GM21381 (cell line): ENCODE results near the gene SLC22A2.
"Not testable (repeated sequence)": the region's sequence is repeated elsewhere in the genome, so short reads cannot be mapped to it uniquely, and the experiment has no call there.

ENCODE experiments used
- ATAC-seq: cut with Tn5 transposase; IDR thresholded peaks from one replicate; pipeline ENCODE4 v1.9.1; 2021; ENCODE audit warnings: mild to moderate bottlenecking, moderate library complexity; ENCODE audit not compliant: unreplicated experiment

The SLC22A2 gene

GRCh38 chr6:160258346-160259142, at the start of gene SLC22A2:
Gene SLC22A2 (minus strand): TSS chr6:160258821. CDS start chr6:160258757, 64 bp downstream.
- no peak for ATAC-seq

DNA sequence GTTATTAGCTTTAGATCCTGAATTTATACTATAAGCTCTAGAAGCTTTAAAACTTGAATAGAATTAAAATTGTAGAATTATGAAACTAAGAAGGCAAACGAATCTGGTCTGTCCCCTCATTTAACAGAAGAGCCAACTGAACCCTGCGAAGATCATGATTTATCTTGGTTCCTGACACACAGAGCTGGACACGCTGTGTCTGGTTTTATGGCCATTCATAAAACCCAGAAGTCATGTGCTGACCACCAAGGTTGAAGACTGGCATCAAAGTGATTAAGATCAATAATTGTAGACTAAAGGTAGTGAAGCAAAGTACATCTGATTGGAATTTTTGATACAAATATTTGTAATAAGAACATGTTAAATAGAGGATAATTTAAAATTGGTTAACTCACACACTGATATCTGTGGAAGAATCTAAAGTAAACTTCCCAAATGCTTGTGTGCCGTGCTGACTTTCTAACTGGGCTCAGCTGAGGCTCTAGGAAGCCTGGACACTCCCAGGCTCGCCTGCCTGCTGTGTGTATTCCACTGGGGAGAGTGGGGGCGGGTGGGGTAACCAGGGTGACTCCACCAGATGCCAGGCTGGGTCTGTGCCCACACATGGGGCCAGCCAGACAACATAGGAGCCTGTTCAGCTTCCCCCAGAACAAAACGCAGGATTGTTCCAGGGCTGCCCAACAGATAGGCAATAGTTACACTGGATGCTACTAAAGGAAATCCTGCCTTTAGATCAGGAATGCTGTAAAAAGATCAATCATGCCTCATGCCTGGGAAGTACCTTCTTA, 47.5 kb upstream of the SLC22A2 start:
- ATAC-seq: no peak

- ATAC-seq: no peak
These were observed 45.2 kb upstream of the SLC22A2 start for GRCh38 chr6:160303806-160304205.

DNA sequence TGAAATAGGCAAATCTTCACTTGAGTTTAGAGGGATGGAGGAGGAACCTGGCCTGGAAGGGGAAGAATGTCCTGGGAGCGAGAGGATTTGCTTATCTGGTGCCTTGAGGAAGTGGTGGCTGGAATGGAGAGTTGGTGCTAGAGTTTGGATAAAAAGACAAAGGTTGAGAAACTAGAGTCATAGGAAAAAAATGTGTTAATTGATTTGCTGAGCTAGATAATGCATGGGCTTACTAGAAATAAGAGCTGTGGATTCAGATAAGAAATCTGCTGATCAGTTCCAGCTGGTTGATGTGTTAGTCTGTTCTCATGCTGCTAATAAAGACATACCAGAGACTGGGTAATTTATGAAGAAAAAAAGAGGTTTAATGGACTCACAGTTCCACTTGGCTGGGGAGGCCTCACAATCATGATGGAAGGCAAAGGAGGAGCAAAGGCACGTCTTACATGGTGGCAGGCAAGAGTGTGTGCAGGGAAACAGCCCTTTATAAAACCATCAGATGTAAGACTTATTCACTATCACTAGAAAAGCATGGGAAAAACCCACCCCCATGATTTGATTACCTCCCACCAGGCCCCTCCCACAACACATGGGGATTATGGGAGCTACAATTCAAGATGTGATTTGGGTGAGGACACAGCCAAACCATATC, 43.9 kb upstream of the SLC22A2 start:
- not testable (repeated sequence) for ATAC-seq

- no peak for ATAC-seq
These were observed 42.7 kb upstream of the SLC22A2 start for GRCh38 chr6:160301339-160301738.

DNA sequence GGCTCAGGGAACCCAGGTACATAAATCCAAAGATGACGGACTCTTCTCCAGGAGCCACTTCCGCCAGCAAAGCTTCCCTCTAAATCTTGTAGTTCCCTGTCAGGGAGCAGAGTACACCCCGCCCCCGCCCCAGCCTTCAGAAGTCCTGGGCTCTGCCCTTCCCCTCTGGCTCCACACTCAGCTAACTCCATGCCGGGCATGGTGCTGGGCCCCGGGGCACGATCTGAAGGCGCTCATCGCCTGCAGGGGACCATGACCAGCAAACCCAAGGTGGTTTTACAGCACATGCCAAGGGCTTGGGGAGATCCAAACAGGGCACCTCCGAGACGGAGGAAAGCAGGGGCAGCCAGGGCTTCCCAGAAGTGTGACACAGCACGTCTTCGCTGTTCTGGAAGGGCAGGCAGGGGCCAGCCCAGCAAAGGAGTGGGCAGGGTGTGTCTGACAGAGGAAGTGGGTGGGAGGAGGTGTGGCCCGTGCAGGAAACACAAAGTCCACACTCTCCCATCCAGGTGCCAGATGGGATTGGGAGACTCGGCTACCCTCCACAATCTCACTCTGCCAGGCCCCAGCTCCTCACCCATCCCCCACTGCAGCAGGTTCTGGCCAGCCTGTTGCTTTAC, 41.6 kb upstream of the SLC22A2 start:
- ATAC-seq: no peak

DNA sequence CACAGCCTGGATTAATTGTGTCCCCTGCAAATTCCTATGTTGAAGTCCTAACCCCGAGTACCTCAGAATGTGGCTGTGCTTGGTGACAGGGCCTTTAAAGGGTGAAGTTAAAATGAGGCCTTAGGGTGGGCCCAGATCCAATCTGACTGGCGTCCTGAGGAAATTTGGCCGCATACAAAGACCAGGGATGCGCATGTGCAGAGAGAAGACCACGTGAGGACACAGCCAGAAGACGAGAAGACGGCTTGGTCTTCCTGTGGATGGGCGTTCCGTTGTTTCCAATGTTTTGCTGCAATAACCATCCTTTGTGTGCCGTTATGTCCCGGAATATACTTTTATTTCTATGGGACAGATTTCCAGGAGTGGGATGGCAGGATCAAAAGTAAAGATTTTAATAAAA, 40.9 kb upstream of the SLC22A2 start:
- ATAC-seq: no peak

- ATAC-seq: no peak
These were observed 39.5 kb upstream of the SLC22A2 start for GRCh38 chr6:160298121-160298520.

DNA sequence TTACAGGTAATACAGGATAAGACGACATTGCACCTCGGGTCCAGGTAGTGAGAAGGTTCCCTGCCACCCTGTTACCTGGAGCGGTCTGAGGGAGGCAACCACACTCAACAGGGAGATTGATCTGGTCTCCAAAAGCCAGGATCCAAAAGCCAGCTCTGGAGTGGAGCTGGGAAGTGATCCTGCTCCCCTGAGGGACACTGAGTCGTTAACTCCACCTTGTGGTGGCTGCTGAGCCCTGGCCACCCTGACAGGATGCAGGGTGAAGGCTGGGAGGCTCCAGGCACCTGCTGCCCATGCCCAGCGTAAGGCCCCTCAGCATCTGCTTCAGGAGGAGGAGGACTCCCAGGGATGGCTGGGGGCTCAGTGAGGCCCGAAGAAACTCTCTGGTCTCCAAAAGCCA, 38.7 kb upstream of the SLC22A2 start:
- no peak for ATAC-seq

- ATAC-seq: no peak
These were observed 35.2 kb upstream of the SLC22A2 start for GRCh38 chr6:160293844-160294243.

GRCh38 chr6:160285541-160286105, 27.0 kb upstream of the SLC22A2 start:
- no peak for ATAC-seq

DNA sequence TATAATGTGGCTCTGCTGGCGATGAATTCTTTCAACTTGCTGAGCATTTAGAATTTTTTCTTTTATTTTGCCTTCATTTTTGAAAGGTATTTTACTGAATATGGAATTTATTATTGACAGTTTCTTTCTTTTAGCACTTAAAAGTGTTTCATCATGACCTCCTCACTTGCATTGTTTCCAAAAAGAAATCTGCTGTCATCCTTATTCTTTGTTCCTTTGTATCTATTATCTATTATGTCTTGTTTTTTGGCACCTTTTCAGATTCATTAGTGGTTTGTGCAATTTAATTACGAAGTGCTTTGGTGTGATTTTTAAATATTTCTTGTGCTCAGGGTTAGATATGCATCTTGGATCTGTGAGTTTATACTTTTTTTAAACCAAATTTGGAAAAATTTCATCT, 26.0 kb upstream of the SLC22A2 start:
- no peak for ATAC-seq

DNA sequence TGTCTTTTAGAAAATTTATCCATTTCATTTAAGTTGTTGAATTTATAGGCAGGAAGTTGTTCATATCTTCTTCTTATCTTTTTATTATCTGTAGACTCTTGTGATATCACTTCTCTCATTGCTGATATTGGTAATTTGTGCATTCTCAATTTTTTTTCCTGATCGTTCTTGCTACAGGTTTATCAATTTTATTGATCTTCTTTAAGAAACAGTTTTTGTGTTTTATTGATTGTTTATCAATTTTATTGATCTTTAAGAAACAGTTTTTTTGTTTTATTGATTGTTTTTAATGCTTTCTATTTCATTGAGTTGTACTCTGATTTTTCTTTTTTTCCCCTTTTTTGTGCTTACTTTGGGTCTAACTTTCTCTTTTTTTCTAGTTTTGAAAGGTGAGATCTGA, 23.8 kb upstream of the SLC22A2 start:
- no peak for ATAC-seq

GRCh38 chr6:160279850-160280249, 21.2 kb upstream of the SLC22A2 start:
- no peak for ATAC-seq

- no peak for ATAC-seq
These were observed 20.2 kb upstream of the SLC22A2 start for GRCh38 chr6:160278786-160279310.

DNA sequence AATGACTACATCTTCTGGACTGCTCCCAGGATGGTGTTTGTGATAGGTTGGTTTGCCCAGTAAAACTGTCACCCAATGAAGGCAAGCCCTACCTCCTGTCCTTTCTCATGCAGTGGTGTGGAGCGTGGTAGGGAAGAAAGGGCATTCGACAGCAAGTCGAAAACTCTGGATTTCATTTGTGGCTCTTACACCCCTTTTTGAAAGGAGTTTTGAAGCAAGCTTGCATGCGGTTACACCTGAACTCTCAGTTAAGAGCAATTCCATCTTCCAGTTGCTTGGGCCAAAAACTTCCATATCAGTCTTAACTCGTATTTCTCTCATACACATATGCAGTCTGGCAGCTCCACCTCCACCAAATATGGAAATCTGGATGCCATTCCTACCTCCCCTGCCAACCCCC, 19.7 kb upstream of the SLC22A2 start:
- ATAC-seq: no peak

GRCh38 chr6:160277546-160277945, 18.9 kb upstream of the SLC22A2 start:
- no peak for ATAC-seq

DNA sequence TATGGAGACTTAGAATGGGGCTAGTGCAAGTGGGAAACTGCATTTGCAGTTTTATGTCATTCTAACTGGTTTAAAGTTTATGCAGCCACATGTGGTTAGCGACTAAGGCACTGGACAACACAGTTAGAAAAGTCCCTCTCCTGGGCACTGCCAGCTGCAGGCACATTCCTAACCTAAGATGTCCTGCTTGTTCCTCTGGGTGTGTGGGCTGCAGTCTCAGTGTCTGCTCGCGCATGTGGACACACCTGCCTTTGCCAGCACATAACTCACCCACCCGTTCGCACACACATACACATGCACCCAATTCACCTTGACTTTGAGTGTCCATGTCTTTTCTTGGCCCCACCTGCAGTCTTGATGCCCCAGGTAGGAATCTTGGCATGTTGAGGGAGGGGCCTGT, 18.5 kb upstream of the SLC22A2 start:
- no peak for ATAC-seq

- ATAC-seq: no peak
These were observed 17.5 kb upstream of the SLC22A2 start for GRCh38 chr6:160276126-160276525.

- no peak for ATAC-seq
These were observed 16.9 kb upstream of the SLC22A2 start for GRCh38 chr6:160275511-160276003.
